OCI-LY1 (cell line): ENCODE measurements around the gene UVSSA.

Experiments
- EZH2 ChIP-seq: fragments of 200-600 bp; sonication (generic), shearing (Covaris generic); IDR thresholded peaks from 2 replicates; pipeline ENCODE4 v1.8.0; 2017; ENCODE audit warnings: borderline replicate concordance, mixed run types, mild to moderate bottlenecking, antibody characterized with exemption, low read length, moderate library complexity, mixed read lengths
- TF ChIP-seq, protein P1 (sequence below): fragments of 200-600 bp; sonication (generic), shearing (Covaris generic); IDR thresholded peaks from 2 replicates; pipeline ENCODE4 v1.5.1; 2017; ENCODE audit warnings: mild to moderate bottlenecking, antibody characterized with exemption, low read length, moderate library complexity, mixed read lengths

- TF ChIP-seq, protein P1, sequence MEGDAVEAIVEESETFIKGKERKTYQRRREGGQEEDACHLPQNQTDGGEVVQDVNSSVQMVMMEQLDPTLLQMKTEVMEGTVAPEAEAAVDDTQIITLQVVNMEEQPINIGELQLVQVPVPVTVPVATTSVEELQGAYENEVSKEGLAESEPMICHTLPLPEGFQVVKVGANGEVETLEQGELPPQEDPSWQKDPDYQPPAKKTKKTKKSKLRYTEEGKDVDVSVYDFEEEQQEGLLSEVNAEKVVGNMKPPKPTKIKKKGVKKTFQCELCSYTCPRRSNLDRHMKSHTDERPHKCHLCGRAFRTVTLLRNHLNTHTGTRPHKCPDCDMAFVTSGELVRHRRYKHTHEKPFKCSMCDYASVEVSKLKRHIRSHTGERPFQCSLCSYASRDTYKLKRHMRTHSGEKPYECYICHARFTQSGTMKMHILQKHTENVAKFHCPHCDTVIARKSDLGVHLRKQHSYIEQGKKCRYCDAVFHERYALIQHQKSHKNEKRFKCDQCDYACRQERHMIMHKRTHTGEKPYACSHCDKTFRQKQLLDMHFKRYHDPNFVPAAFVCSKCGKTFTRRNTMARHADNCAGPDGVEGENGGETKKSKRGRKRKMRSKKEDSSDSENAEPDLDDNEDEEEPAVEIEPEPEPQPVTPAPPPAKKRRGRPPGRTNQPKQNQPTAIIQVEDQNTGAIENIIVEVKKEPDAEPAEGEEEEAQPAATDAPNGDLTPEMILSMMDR, result no peak
- no peak for TF ChIP-seq EZH2
Observed at GRCh38 chr4:1366371-1367229, 19.6 kb downstream of the UVSSA start.
